GM12865 (cell line): ENCODE measurements around the gene ACTR10.

Experiments used
- DNase-seq: peaks from one replicate; pipeline ENCODE4 v3.0.0; 2010; ENCODE audit warnings: low read depth
- H3K4me3 ChIP-seq: 2 replicates; pipeline ENCODE4 v1.5.1; 2011; ENCODE audit warnings: mild to moderate bottlenecking, low read depth, low read length, control low read depth
- CTCF ChIP-seq: IDR thresholded peaks from 2 replicates; pipeline ENCODE4 v1.5.1; 2011; ENCODE audit warnings: low read length, control low read depth, low read depth, inconsistent platforms; ENCODE audit not compliant: insufficient read depth; ENCODE audit errors: missing control alignments

ACTR10 gene

GRCh38 chr14:58280954-58281787 is 81.2 kb downstream of the ACTR10 start:
- DNase-seq = peak; percentile 22
- H3K4me3 ChIP-seq = no peak overlapping the region
- TF ChIP-seq CTCF = no peak

- TF ChIP-seq CTCF = no peak
- no peak for DNase-seq
- no peak overlapping the region for H3K4me3 ChIP-seq
Observed at GRCh38 chr14:58281969-58282368, 82.0 kb downstream of the ACTR10 start.

GRCh38 chr14:58282925-58283593 is 83.1 kb downstream of the ACTR10 start:
- TF ChIP-seq CTCF = no peak
- DNase-seq = no peak
- H3K4me3 ChIP-seq = no peak overlapping the region

GRCh38 chr14:58283730-58284129 is 83.8 kb downstream of the ACTR10 start:
- no peak for DNase-seq
- H3K4me3 ChIP-seq = no peak overlapping the region
- TF ChIP-seq CTCF = no peak

GRCh38 chr14:58285132-58285531 is 85.2 kb downstream of the ACTR10 start:
- no peak overlapping the region for H3K4me3 ChIP-seq
- TF ChIP-seq CTCF = no peak

More at GRCh38 chr14:58285132-58285531, 85.2 kb downstream of the ACTR10 start:
- no peak for DNase-seq
